Pons (tissue), 1 donor: ENCODE results near the gene MED13L.
A peak's percentile ranks its signal among the peaks of the same experiment; 100 is the strongest.
"Not testable (repeated sequence)": the region's sequence is repeated elsewhere in the genome, so short reads cannot be mapped to it uniquely, and the experiment has no call there.

ENCODE experiments used
- DNase-seq: peaks from one replicate; pipeline ENCODE4 v3.0.0-alpha.2; 2016; ENCODE audit warnings: low spot score

MED13L gene

DNA sequence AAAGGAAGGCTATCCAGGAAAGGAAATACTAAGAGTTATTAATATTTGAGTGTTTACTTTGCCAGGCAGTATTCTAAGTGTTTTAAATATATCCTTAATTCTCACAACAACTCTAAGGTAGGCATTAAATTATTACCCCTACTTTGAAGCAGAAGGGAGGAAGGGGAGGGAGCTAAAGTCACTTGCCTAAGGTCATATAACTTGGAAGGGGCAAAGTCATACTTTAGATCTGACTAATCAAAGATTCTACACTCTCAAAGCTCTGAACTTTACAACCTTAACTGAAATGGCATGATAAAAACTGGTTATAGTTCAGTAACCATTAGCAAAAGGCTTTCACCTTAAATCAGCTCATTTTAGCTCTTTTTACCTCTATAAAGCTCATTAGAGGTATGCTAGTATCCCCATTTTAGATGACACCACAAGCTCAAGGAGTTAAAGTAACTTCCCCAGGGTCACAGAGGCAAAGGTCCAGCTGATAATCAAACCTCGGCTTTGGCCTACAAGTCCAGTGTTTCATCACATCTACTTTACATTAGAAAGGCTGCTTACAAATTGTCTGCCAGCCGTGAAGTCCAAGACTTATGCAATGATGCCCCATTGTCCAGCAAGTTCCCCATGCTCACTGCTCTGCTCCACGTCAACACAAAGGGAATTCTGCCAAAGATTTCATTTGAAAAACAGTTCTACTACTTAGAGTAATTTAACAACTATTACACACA, 223.9 kb downstream of the MED13L start:
- peak; percentile 57 for DNase-seq

DNA sequence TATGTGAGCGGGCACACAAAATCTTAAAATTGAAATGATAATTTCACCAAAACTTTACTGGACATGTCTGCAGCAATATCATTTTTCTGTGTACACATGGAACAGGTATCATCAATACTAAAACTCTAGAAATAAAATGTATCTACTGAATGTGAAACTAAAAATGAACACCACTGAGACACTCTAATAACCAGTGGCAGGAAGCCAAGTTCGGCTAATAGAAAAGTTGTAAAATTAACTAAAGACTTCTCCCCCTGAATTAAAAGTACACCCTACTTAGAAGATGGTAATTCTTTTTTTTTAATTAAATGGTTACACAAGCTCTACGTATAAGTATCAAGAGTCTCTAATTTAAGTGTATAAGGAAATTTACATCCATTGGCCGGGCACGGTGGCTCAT, 227.2 kb downstream of the MED13L start:
- no peak for DNase-seq

DNA sequence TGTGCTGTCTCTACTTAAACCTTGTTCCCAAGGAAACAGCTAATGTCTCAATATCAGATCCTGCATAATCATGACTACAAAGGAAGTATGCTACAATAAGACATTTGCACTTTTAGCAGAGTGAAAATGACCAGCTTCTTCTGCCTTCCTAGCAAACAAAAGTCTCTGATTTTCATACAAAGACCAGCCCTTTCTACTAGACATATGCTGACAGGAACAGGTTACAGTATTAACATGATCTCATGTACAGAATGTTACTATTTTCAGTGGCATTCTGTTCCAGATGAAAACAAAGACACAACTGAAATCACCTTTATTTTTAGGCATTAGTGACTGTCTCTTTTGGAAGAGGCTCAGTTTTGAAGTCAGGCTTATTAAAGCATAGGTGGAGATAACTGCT, 228.6 kb downstream of the MED13L start:
- DNase-seq: no peak

DNA sequence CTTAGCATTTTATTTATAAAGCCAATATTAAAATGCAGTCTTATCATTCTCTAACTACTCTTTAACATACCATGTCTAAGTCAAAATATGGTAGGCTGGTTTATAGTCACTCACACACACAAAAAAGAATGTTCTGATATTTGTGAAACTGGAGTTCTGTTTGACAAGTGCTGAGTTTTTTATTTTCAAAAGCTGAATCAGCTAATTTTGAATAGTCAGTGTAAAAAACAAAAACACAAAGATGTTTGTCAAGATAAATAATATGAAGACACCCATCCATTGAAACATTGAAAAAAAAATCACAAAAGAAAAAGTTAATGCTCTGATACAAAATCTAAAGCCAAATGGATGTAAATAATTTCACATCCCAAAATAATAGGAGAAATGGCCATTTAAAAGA, 231.5 kb downstream of the MED13L start:
- no peak for DNase-seq

DNA sequence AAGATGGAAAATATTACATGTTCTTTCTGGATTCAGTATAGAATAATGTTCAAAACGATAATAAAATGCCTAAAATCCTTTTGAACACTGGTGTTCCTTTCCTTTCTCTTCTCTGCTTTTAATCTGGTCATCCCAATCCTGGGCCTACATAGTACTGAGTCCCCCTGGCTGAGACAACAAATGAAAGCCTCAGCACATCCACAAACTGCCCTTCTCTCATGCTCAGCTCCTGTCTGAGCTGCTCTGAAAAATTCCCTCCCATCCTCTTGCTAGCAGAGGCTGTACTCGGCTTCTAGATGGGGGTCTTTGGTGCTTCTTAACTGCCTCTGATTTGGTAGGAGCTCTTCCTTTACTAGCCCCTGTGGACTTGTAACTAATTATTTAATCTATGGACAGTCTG, 232.3 kb downstream of the MED13L start:
- no peak for DNase-seq

DNA sequence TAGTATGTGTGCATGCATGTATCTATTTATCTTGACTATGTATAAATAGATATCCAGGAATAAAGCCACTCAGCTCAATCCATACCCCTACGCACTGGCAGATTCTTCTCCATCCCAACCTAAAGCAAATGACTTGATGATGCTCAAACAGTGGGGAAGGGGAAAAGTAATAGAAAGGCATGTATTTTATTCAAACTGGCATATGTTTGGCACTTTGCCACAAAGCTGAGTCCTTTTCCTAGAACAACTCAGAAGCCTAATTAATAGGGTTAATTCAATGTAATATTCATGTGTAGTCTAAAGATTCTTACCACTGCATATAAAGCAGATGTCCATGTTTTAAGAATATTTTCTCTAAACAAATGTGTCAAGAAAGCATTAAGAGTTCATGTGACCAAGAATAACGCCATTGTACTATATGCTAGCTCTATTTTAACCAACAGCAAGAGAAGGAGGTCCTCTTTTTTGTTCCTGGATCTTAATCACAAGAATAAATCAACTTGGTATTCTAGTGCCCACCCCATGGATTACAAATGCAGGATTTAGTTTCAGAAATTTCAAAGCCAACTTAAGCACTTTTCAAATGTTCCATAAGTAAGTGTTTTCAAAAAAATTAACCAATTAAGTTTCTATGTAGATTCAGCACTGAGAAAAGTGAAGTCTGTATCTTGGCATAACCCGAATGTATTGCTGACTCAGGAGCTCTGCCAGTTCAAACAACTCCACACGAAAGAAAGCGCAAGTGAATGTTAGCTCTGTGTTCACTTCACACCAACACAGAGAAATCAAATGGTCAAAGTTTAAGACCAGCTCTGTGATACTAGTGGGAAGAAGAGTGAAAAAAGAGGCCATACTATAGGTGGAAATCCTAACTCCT, 233.6 kb downstream of the MED13L start:
- DNase-seq: no peak

DNA sequence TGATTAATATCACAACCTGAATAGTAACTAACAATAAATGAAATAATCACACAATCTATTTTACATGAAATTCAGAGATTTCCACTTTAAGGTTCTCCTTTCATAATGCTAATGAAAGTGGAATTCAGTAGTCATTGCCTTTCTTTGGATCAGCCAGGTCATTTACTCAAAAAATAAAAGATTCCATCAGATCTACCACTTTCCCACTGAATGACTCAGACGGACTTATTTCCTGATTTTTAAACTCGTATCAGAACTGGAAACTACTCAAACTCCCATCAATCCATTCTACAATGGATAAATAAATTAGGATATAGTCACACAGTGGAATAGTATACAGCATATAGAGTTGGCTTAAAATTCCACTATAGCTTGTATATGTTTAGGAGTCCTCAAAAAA, 237.1 kb downstream of the MED13L start:
- DNase-seq: no peak

DNA sequence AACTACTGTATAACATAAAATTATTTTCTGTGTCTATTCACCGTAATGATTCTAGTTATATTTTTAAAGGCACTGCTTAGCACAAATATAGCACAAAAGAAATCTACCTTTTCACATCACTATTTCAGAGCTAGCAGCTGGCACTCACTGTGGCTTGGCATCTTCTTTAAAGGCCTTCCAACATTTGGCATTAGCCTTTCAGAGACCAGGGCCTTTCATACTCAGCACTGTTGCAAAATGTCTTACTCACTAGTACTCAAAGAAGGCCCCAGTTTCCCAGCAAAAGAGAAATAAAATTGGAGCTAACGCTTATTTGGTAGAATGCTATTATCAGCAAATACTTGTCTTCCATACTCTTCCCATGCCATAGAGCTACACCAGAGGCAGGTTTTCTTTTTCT, 238.4 kb downstream of the MED13L start:
- DNase-seq: no peak

DNA sequence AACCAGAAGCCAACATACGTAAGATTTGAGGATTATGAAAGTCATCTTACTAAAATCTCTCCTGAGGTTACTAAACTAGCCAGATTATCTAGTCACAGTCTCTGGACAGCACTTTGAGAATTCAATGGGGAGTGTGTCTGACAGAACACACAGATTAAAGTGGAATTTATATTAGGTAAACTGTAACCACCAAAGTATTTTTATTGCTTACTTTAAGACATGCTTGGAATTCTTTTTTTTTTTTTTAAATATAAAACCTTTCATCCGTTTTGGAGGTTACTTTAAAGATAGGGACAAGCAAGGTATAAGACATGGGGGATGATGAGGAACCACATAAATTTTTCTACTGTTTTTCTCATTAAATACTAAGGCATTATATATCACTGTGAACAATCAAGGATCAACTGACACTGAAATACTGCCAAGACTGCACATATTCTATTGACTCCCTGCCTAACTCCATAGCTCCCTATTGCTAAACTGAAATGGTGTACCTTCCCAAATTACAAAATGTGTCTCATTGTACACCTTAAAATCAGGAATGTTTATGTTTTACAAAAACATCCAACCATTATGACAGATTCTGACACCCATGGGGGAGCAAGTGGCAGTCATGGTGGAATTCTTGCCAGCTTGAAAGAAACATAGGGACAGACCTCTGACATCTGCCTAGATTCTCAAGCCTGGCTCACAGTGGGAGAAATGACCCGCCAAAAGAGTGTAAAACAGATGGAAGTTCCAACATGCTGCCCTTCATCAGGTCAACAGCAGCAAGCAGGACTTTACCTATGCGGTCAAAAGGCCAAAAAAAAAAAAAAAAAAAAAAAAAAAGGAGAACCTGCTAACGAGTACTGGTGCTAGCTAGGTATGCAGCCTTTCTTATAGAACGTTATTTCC, 239.3 kb downstream of the MED13L start:
- DNase-seq: no peak

DNA sequence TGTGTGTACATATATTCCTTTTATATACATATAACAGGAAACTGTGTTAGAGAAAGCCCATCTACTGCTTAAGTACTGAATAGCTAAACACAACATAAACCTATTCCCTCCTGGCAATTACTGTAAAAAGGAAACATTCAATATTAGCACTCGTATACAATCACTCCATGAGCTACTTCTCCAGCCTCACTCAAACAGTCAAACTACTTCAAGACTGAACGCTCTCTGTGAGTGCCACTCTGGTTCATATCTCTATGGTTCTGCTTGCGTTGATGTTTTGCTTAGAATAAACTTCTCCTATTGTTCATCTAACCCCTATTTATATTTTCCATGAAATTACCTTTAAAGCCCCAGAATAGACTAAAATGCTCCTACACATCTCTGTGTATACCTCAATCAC, 243.7 kb downstream of the MED13L start:
- DNase-seq: no peak

DNA sequence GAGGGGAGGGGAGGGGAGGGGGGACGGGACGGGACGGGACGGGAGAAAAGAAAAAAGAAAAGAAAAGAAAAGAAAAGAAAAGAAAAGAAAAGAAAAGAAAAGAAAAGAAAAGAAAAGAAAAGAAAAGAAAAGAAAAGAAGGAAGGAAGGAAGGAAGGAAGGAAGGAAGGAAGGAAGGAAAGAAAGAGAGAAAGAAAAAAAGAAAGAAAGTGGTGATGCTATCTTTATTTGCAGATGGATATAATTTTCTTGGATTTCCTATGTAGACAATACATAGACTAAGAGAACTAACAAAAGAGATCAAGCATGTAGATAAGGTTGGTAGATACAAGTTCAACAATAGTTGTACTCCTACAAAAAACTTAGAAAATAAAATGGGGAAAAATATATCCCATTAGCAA, 245.9 kb downstream of the MED13L start:
- not testable (repeated sequence) for DNase-seq

DNA sequence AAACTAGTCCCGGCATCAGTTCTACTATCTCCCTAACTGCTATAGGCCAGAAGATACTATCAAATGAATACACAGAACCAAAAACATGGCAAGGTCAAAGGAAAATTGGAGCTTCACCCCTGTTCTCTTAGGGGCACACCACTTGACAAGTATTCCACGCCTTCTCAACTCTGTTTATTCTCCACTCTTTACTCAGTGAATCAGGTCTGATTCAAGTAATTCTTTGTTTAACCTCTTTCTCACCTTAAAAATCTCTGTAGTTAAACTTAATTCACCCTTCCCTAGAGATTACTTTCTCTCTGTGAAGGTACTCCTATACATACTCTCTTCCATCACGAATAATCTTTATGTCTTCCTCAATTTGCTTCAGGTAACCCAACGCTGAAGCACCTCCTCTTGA, 248.9 kb downstream of the MED13L start:
- DNase-seq: no peak

DNA sequence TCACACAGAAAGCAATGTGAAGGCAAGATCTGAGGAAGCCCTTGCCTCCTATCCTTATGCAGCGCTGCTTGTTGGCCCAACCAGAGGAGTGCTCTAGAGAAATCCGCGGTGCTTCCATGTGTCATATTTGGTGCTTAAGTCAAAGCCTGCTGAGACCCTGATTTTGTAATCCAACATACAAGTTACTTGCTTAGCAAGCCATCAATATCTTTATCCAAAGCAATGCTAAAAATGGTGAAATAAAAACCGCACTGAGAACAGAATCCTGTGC, 250.0 kb downstream of the MED13L start:
- DNase-seq: no peak

DNA sequence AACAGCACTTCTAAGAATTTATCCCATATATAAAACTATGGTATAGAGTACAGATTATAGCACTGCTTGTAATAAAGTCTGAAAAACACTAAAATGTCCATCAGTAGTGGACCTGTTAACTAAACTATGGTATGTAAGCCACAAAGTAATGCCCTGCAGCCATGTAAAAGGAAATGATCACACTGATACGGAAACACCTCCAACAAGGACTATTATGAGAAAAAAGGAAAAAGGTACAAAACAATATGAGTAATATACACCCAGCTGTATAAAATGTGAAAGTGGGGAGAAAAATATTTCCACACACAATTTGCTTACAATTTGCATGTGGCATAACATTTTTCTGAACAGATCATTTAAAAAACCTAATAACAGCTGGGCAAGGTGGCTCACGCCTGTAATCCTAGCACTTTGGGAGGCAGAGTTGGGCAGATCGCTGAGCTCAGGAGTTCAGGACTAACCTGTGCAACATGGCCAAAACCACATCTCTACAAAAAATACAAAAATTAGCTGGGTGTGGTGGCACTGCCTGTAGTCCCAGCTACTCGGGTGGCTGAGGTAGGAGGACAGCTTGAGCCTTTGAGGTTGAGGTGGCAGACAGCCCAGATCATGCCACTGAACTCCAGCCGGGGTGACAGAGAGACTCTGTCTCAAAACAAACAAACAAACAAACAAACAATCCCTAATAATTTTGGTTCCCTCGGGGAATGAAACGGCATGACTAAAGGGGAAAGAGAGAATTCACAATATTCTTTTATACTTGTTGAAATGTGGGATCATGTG, 250.5 kb downstream of the MED13L start:
- DNase-seq: peak; percentile 29

DNA sequence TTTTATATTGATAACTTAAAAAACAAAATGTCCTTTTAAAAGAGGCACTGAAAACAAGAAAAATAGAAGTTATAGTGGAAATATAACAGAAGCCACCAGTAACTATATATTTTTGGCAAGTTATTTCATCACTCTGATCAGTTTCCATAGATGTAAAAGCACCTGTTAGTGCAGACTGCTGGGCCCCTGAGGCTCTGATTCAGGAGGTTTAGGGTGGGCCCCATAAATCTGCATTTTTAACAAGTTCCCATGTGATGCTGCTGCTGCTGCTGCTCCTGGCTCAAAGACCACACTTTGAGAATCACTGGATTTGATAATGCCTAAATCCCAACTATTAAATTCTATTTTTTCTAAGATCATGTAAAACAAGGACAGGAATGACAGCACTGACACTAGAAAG, 251.1 kb downstream of the MED13L start:
- no peak for DNase-seq

DNA sequence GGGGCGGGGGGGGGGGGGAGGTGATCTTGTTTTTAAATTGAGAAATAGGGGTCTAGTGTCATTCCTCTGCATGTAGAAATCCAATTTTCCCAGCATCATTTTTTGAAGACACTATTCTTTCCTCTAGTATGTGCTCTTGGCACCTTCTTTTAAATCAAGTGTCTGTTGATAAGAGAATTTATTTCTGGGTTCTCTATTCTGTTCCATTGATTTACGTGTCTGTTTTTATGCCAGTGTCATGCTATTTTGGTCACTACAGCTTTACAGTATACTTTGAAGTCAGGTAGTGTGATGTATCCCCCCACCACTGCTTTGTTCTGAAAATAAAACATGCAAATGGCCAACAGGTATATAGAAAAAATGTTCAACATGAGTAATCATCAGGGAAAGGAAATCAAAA, 252.7 kb downstream of the MED13L start:
- DNase-seq: no peak

DNA sequence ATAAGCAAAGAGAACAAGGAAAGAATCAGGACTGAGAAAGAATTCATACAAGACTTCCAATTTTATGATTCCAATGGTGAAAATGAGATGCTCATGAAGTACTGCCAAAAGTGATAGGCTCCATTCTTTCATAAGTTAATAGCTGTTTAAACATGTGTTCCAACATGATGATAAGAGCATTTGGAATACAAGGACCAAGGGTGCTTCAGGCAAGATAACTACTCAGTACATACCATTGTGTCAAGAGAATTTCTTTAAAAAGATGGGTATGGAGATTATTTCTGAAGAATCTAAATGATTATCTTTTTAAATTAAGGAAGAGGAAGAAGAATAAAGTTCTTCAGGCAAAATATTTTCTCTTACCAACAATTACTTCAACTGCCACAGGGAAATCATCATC, 258.1 kb downstream of the MED13L start:
- DNase-seq: no peak

DNA sequence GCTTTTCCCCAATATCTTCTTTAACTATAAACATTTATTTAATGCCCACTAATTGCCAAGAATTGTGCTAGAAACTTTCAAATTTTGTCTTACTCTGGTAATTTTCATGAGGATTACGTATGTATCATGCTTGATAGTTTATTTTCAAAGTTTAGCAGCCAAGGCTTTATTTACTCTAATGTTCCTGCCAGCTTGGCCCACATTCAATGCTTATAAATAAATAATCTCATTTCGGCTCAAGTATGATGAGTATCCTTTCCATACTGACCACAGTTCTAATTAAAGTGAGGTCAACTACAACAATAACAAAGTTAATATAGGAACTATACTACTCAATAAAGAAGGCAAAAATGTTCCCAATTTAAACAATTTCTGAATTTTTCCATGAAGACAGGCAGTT, 259.2 kb downstream of the MED13L start:
- DNase-seq: no peak

DNA sequence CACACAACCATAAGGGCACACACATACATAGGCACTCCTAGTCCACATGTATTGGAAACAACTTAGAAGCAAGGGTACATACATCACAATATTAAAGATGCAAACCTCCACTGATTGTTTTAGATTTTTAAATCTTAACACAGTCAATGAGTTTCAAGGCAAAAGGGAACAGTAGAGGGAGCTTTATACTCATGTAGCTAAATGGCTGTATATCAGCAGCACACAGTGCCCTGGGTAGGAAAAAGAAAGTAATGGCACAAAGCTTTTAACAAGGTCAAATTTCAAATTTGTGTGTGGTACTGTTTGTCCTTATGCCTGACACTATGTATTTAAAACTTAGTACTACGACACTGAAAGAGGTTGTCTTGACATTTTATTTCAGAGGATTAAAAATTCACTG, 262.0 kb downstream of the MED13L start:
- peak; percentile 74 for DNase-seq

DNA sequence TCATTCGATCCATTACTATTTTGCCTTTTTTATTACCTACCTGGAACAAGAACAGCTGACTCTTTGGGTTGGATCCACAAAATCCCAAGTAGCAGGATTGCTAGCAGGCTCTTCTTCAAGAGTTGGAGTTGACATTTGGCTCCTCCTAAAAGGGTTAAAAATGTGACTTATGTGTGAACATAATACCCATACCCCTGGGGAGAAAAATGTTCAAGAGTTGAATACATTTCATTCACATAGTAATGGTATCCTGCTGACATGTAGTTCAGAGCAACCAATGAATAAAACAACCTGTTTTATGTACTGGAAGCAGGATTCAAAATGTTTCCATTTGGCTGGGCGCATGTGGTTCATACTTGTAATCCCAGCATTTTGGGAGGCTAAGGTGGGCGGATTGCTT, 264.7 kb downstream of the MED13L start:
- DNase-seq: no peak

DNA sequence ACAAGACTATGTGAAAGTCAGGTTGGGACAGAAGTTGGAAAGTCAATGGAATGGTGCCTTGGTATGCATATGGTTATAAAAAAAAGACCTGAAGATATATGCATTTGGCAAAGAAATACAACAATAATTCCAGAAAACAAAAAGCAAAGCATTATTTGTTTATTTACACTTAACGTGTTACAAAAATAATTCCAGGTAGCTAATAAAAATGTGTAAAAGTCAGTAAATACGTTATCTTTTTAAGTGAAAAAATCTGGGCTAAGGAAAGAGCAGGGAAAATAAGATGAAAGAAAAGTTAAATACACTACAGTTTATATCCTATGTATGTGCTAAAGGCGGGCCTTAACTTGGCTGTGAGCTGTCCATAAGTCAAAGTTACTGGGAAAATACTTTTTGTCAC, 266.3 kb downstream of the MED13L start:
- DNase-seq: no peak

DNA sequence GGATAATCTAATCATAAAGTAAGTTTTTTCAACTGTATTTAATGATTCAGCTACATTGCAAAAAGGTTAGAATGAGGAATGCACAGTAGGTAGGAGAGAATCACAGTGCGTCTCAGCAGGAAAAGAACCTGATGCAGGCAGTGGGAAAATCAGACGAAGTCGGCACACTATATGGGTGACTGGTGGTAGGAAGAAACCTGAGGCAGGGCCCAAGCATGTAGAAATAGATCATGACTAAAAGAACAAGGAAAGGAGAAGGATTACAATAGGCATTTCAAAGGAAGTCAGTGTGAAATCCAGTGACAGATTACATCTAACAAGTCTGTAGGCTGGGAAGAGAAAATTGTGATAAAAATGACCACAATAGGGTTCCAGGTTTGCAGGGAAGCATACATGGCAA, 267.0 kb downstream of the MED13L start:
- no peak for DNase-seq
